ENCODE measurements around the gene PRMT1. TPM values are rescaled to one million over a fixed set of nuclear protein-coding genes. Genes with fewer than 3 reads are reported as not detected.

PRMT1 gene
- total and polyA plus RNA-seq, 9 of the 15 experiments (the other 6 are each of a cell fraction or from before 2014, with no cell fraction given): 13.3 to 464 (median 326) TPM

- TF ChIP-seq REST (IDR thresholded peaks at IDR 0.05; ENCODE audit: borderline replicate concordance) (peak; percentile 24; the same call in 1 of the 2 replicates), REST (CRISPR knock-in tag; IDR thresholded peaks at IDR 0.05; ENCODE audit: low read depth) (no peak), SIX5 (IDR thresholded peaks at IDR 0.05; ENCODE audit: borderline replicate concordance in 1 of 2, insufficient read depth in 1 of 2, low read depth in 1 of 2, low read length in 2 of 2) (no peak), ZNF263 (CRISPR knock-in tag; IDR thresholded peaks at IDR 0.05; ENCODE audit: borderline replicate concordance) (no peak), ETV5 (CRISPR knock-in tag; IDR thresholded peaks at IDR 0.05; ENCODE audit: low read depth) (no peak), ZBTB11 (CRISPR knock-in tag; IDR thresholded peaks at IDR 0.05) (peak in 1 of 3 experiments; percentile 34; a peak in 1 of 6 replicates), RUNX1 (IDR thresholded peaks at IDR 0.05; ENCODE audit: low read depth) (no peak)
- TF ChIP-seq, protein P1, sequence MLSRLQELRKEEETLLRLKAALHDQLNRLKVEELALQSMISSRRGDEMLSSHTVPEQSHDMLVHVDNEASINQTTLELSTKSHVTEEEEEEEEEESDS (CRISPR knock-in tag; IDR thresholded peaks at IDR 0.05): no peak
- TF ChIP-seq, protein P2, sequence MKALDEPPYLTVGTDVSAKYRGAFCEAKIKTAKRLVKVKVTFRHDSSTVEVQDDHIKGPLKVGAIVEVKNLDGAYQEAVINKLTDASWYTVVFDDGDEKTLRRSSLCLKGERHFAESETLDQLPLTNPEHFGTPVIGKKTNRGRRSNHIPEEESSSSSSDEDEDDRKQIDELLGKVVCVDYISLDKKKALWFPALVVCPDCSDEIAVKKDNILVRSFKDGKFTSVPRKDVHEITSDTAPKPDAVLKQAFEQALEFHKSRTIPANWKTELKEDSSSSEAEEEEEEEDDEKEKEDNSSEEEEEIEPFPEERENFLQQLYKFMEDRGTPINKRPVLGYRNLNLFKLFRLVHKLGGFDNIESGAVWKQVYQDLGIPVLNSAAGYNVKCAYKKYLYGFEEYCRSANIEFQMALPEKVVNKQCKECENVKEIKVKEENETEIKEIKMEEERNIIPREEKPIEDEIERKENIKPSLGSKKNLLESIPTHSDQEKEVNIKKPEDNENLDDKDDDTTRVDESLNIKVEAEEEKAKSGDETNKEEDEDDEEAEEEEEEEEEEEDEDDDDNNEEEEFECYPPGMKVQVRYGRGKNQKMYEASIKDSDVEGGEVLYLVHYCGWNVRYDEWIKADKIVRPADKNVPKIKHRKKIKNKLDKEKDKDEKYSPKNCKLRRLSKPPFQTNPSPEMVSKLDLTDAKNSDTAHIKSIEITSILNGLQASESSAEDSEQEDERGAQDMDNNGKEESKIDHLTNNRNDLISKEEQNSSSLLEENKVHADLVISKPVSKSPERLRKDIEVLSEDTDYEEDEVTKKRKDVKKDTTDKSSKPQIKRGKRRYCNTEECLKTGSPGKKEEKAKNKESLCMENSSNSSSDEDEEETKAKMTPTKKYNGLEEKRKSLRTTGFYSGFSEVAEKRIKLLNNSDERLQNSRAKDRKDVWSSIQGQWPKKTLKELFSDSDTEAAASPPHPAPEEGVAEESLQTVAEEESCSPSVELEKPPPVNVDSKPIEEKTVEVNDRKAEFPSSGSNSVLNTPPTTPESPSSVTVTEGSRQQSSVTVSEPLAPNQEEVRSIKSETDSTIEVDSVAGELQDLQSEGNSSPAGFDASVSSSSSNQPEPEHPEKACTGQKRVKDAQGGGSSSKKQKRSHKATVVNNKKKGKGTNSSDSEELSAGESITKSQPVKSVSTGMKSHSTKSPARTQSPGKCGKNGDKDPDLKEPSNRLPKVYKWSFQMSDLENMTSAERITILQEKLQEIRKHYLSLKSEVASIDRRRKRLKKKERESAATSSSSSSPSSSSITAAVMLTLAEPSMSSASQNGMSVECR (CRISPR knock-in tag; IDR thresholded peaks at IDR 0.05): no peak
Observed at GRCh38 chr19:49677901-49678674, 1.0 kb downstream of the PRMT1 start (continued).
